Thyroid gland (tissue), 4 donors: ENCODE measurements around the gene GAS6.

Source experiments
- CTCF ChIP-seq, 6 experiments: fragments of 200-600 bp in 3 of 6; fragments of 450-650 bp in 3 of 6; sonication (generic) in 3 of 6; IDR thresholded peaks; one replicate each; pipeline ENCODE4 v1.5.1; 2016 to 2019; ENCODE audit warnings: antibody characterized with exemption in 6 of 6, mild to moderate bottlenecking in 2 of 6, inconsistent platforms in 1 of 6, moderate library complexity in 1 of 6
- POLR2A ChIP-seq, 2 donors: fragments of 450-650 bp; IDR thresholded peaks; one replicate each; pipeline ENCODE4 v1.6.1; 2017; ENCODE audit warnings: antibody characterized with exemption in 2 of 2, mild to moderate bottlenecking in 2 of 2, moderate library complexity in 1 of 2

GRCh38 chr13:113771709-113772331 is 92.1 kb downstream of the GAS6 start:
- TF ChIP-seq CTCF (IDR thresholded peaks at IDR 0.05): no peak
- TF ChIP-seq POLR2A (IDR thresholded peaks at IDR 0.05): no peak
